ENCODE measurements around the gene FLAD1. TPM values are rescaled to one million over a fixed set of nuclear protein-coding genes. Genes with fewer than 3 reads are reported as not detected.

Gene FLAD1
- total and polyA plus RNA-seq, 2 donors (not counting 3 experiments of a cell fraction or from before 2014, with no cell fraction given) = 42.2 to 59.1 TPM

DNA sequence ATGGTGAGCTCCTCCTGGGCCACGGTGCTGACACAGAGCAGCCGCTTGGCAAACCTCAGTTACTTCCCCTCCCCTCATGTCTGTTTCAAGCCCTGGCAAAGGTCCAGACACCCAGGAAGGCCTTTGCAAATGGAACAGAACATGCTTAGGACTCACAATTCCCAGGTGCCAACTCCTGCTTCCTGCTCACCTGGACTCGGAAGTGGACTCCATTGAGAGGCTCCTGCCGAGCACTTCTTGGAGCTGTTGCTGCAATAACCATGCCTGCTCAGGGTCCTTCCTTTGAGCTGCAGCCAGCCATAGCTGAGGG is 39.7 kb downstream of the FLAD1 start:
- Histone ChIP-seq H3K9me1 (replicated peaks; ENCODE audit: control insufficient read depth, extremely low read depth, insufficient read depth, low read length) (no peaks in the 10 kb centered on the region), H3K79me2 (ENCODE audit: control insufficient read depth, insufficient read depth, low read length) (no peaks in the 10 kb centered on the region), H3K4me3 (replicated peaks in 1 of 3; ENCODE audit: insufficient read depth in 1 of 3, low read depth in 1 of 3, low read length in 3 of 3) (no peak overlapping the region), H3K27ac (ENCODE audit: insufficient read depth, low read depth, low read length) (no peak overlapping the region), H3K4me2 (ENCODE audit: insufficient read depth, low read length) (no peak overlapping the region), H3K27me3 (ENCODE audit: control insufficient read depth in 2 of 2, insufficient read depth in 2 of 2, low read length in 2 of 2) (no peaks in the 10 kb centered on the region), H3K9ac (replicated peaks; ENCODE audit: extremely low read depth, insufficient read depth, low read length) (no peak overlapping the region), H3K36me3 (ENCODE audit: control insufficient read depth in 2 of 2, extremely low read depth in 1 of 2, insufficient read depth in 2 of 2, low read length in 2 of 2) (no peaks in the 10 kb centered on the region), H3K9me3 (replicated peaks; ENCODE audit: control insufficient read depth, insufficient read depth, low read length) (no peaks in the 10 kb centered on the region), H3K4me1 (ENCODE audit: control insufficient read depth, extremely low read depth, insufficient read depth, low read length) (peaks cover 2% of the 10 kb centered on the region), H4K20me1 (replicated peaks; ENCODE audit: control insufficient read depth, extremely low read depth, insufficient read depth, low read length) (no peaks in the 10 kb centered on the region), H2AFZ (ENCODE audit: low read depth, low read length) (no peak overlapping the region)
- ChIA-PET CTCF (interaction anchor here (1.0 to 2.5 kb wide), 5 partner anchors 17 to 79 kb away, joined by 3 to 7 read pairs (median 4); no protein-coding TSS in a partner anchor), POLR2A (no interaction called here)
- FAIRE-seq (no peak), DNase-seq (ENCODE audit: low read depth, low spot score) (no peak)
- TF ChIP-seq JUN (IDR thresholded peaks at IDR 0.05; ENCODE audit: borderline replicate concordance, insufficient read depth, insufficient read length, low read depth) = no peak
- TF ChIP-seq EZH2 (IDR thresholded peaks at IDR 0.05; ENCODE audit: borderline replicate concordance, low read depth, low read length, severe bottlenecking) = no peak
- TF ChIP-seq FOS (IDR thresholded peaks at IDR 0.05; ENCODE audit: borderline replicate concordance, insufficient read depth, low read length) = no peak
- no peak for TF ChIP-seq MYC (IDR thresholded peaks at IDR 0.05; ENCODE audit: low read depth, low read length)
- TF ChIP-seq CTCF (IDR thresholded peaks at IDR 0.05; ENCODE audit: extremely low read depth in 1 of 2, insufficient read depth in 1 of 2, low read depth in 1 of 2, low read length in 2 of 2) = no peak
- no peak for TF ChIP-seq MAX (IDR thresholded peaks at IDR 0.05; ENCODE audit: insufficient read depth, insufficient read length)
- TF ChIP-seq POLR2AphosphoS5 (IDR thresholded peaks at IDR 0.05; ENCODE audit: insufficient read depth, low read depth, low read length) = no peak
- no peak for TF ChIP-seq GATA2 (IDR thresholded peaks at IDR 0.05; ENCODE audit: insufficient read depth, insufficient read length, low read depth, low read length)
- no peak for TF ChIP-seq POLR2A (IDR thresholded peaks at IDR 0.05; ENCODE audit: low read depth, low read length)
- no TSS peak for BruUV-seq (replicated peaks)
- intact Hi-C loops (cut with micrococcal nuclease) (no loop called here), dilution Hi-C loops (cut with MboI; ENCODE audit: extremely low pct_ligation_motif_present, low sequenced_read_pairs) (no loop called here)
